Measurements from ENCODE around the gene KRT85. TPM values are rescaled to one million over a fixed set of nuclear protein-coding genes. Genes with fewer than 3 reads are reported as not detected.

Gene KRT85
- total and polyA plus RNA-seq, 2 of the 4 experiments (the other 2 are of a cell fraction): not detected

DNA sequence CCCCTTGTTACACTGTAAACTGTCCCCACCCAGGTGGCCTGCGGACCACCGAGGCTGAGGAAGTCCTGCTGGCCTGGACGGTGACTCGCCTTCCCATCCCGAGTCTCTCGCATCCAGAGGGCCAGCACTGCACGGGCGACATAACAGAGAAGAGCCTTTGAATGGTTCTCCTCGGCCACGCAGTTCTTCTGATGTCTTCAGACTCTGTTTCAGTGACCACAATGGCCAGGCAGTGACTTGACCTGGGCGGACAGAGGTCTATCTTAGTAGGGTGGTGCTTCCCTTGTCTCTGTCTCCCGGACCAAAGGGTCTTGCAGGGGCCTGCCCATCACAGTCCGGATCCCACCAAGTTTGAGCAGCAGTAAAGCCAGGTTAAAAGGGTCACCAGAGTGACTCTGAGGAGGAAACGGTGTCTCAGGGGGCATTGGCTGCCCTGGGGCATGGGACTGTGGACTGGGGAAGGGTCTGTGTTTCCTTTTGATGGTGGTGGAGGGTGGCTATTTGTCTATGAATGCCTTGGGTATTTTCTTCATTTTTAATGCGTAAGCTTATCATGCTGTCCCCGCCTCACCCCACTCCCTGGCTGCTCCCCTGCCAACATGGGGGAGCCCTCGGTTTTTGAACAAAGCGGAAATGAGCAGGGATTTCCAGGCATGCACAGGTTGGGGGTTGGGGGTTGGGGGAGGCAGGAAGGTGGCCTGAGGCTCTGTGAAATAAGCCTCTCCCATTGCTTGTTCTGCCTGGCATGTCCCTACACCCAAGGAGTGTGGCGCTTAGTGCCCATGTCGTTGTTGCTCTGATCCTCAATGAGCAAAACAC is 10.3 kb downstream of the KRT85 start:
- dilution Hi-C loops (cut with HindIII; ENCODE audit: low sequenced_read_pairs, unreplicated experiment) (no loop called here), in situ Hi-C loops (cut with MboI; ENCODE audit: low sequenced_read_pairs) (no loop called here), intact Hi-C loops (cut with micrococcal nuclease) (no loop called here)
- Histone ChIP-seq H3K9me1 (ENCODE audit: insufficient read depth, low read length) (no peaks in the 10 kb centered on the region), H2AK9ac (replicated peaks; ENCODE audit: low read depth, low read length, poor library complexity) (no peak overlapping the region), H3K18ac (ENCODE audit: low read depth, low read length) (no peak overlapping the region), H3K14ac (replicated peaks; ENCODE audit: low read depth, low read length) (no peak overlapping the region), H3K4ac (ENCODE audit: low read depth, low read length) (no peak overlapping the region), H3K36me3 (ENCODE audit: control insufficient read depth, insufficient read depth, low read length) (no peaks in the 10 kb centered on the region), H4K91ac (ENCODE audit: insufficient read depth, low read depth, low read length) (no peak overlapping the region), H4K20me1 (ENCODE audit: insufficient read depth, low read length) (no peaks in the 10 kb centered on the region), H3K4me2 (ENCODE audit: low read depth, low read length) (no peak overlapping the region), H4K5ac (ENCODE audit: low read depth, low read length) (no peak overlapping the region), H3K79me1 (ENCODE audit: low read depth in 1 of 2, low read length in 2 of 2) (no peaks in the 10 kb centered on the region), H2AK5ac (ENCODE audit: low read depth, low read length) (no peak overlapping the region), H3K9me3 (ENCODE audit: control insufficient read depth, insufficient read depth, low read length) (no peaks in the 10 kb centered on the region), H3K9ac (ENCODE audit: low read depth, low read length) (no peak overlapping the region), H3K4me1 (ENCODE audit: control insufficient read depth, insufficient read depth, low read length) (no peaks in the 10 kb centered on the region), H2BK120ac (ENCODE audit: low read depth, low read length) (no peak overlapping the region), H3K27me3 (ENCODE audit: control insufficient read depth, insufficient read depth, low read length) (peaks cover 44% of the 10 kb centered on the region), H2BK5ac (ENCODE audit: low read depth, low read length, poor library complexity, severe bottlenecking) (no peak overlapping the region), H3K23ac (ENCODE audit: low read depth, low read length) (no peak overlapping the region), H3K4me3 (ENCODE audit: insufficient read depth, low read depth, low read length) (no peak overlapping the region), H2BK20ac (ENCODE audit: low read depth, low read length) (no peak overlapping the region), H2BK15ac (ENCODE audit: low read depth, low read length) (no peak overlapping the region), H2AFZ (replicated peaks; ENCODE audit: low read length, poor library complexity) (no peak overlapping the region), H3K56ac (ENCODE audit: extremely low read depth, insufficient read depth, low read length) (no peak overlapping the region), H3K27ac (ENCODE audit: insufficient read depth, low read length) (no peak overlapping the region), H4K8ac (ENCODE audit: low read depth in 2 of 2, low read length in 2 of 2) (no peak overlapping the region)
- TF ChIP-seq NFE2L2 (IDR thresholded peaks at IDR 0.05; ENCODE audit: low read depth, low read length): no peak
- no peak for TF ChIP-seq FOS (IDR thresholded peaks at IDR 0.05; ENCODE audit: low read depth, low read length)
- no peak for TF ChIP-seq SMC3 (IDR thresholded peaks at IDR 0.05; ENCODE audit: low read depth, low read length)
- TF ChIP-seq CTCF (conservative IDR thresholded peaks at IDR 0.05; ENCODE audit: low read depth, low read length): no peak
- no peak for TF ChIP-seq MAZ (IDR thresholded peaks at IDR 0.05; ENCODE audit: borderline replicate concordance, low read depth, low read length)
- TF ChIP-seq ELK1 (IDR thresholded peaks at IDR 0.05; ENCODE audit: borderline replicate concordance, low read depth, low read length): no peak
- TF ChIP-seq POLR2A (IDR thresholded peaks at IDR 0.05; ENCODE audit: low read depth, low read length): no peak
- ATAC-seq (ENCODE audit: low read depth): no peak
- 83% methylated on average over 10 of the region's 20 CpGs; no CpG with 5 or more reads in 1 of the 2 experiments for WGBS, 2 experiments (ENCODE audit: extremely low coverage in 2 of 2, insufficient read length in 1 of 2)
- ChIA-PET POLR2A (ENCODE audit: unreplicated experiment) (no interaction called here), CTCF (no interaction called here)
- no TSS peak for BruUV-seq (replicated peaks)
- no peak for DNase-seq
